Activated CD4-positive, alpha-beta T cell treated with anti-CD3 and anti-CD28 coated beads, Interleukin-2, amount 10 ng/mL, durations not matched to agents 24 days and 14 days (primary cell): ENCODE results near the gene NKX6-2. TPM values are rescaled to one million over a fixed set of nuclear protein-coding genes. Genes with fewer than 3 reads are reported as not detected.
"Not testable (repeated sequence)": the region's sequence is repeated elsewhere in the genome, so short reads cannot be mapped to it uniquely, and the experiment has no call there.

ENCODE experiments used
- DNase-seq: peaks from one replicate; pipeline ENCODE4 v3.0.0; 2022
- H3K27ac Mint-ChIP-seq: one replicate; pipeline ENCODE4 v1.8.0; 2022; ENCODE audit warnings: mild to moderate bottlenecking, mixed read lengths
- H3K27me3 Mint-ChIP-seq: one replicate; pipeline ENCODE4 v1.8.0; 2022; ENCODE audit warnings: mixed read lengths
- H3K36me3 Mint-ChIP-seq: one replicate; pipeline ENCODE4 v1.8.0; 2022; ENCODE audit warnings: low read depth, mild to moderate bottlenecking, mixed read lengths
- H3K4me1 Mint-ChIP-seq: one replicate; pipeline ENCODE4 v1.8.0; 2021; ENCODE audit warnings: mixed read lengths
- H3K4me3 Mint-ChIP-seq: one replicate; pipeline ENCODE4 v1.8.0; 2022; ENCODE audit warnings: mild to moderate bottlenecking, moderate library complexity, mixed read lengths
- H3K9me3 Mint-ChIP-seq: one replicate; pipeline ENCODE4 v1.8.0; 2021; ENCODE audit warnings: mixed read lengths
- intact Hi-C: fragments of 100-400 bp; cut with micrococcal nuclease; formaldehyde crosslinking; loops from one replicate; pipeline ENCODE4 v1.15.1; 2023
- total RNA-seq: library from RNA; stranded (reverse); gene quantifications from 2 replicates; pipeline ENCODE4 v1.2.3, GENCODE V29; 2022

Gene NKX6-2
- total RNA-seq, 1 donor from 2014 or later, result not detected

DNA sequence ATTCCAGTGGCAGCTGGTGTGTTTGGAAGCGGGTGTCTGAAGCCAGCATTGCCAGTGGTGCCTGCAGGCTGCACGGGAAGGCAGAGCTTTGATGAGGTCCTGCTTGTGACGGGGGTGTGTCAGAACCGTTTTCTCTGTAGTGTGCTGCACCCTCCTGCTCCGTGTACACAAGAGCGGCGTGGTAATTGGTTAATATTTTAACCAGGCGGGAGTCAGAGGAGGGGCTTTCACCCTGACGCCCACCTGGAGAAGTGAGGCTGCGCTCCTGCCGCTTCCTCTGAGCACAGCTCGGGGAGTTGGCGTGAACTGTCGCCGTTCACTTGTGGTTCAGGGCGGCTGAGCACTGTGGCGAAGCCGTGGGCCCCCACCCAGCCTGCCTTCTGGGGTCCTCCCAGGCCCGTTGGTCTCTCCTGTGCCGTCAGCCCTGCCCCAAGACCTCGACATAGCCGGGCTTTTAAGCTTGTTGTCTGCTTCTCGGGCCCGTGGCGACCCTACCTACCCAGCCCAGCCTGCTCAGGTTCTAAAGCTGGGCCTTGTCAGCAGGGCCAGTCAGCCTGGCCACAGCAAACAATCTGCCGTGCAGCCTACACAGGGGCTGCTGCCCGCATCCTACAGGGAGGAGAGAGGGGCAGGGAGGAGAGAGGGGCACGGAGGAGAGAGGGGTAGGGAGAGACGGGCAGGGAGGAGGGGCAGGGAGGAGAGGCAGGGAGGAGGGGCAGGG, 11.6 kb downstream of the NKX6-2 start:
- Mint-ChIP-seq H3K27ac (no peak overlapping the region), H3K4me3 (no peak overlapping the region)
- intact Hi-C loops, result no loop called here

DNA sequence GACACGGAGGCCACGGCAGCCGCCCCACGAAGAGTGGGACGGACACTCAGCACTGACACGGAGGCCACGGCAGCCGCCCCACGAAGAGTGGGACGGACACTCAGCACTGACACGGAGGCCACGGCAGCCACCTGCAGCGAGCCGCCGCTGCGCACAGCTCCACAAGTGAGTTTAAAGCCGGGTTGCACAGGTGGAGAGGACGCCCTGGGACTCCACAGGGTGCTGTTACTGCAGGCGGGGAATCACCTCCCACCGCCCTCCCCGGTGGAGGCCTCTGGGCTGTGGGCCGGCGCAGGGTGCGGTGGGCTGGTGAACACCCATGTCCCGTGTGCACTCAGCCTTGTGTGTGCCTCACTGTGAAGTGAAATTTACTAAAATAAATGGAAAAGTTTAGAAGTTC, 13.1 kb downstream of the NKX6-2 start:
- H3K9me3 Mint-ChIP-seq, H3K4me3 Mint-ChIP-seq, H3K27me3 Mint-ChIP-seq, DNase-seq, intact Hi-C loops, H3K4me1 Mint-ChIP-seq, H3K27ac Mint-ChIP-seq: not testable (repeated sequence)
- H3K36me3 Mint-ChIP-seq, result peaks cover 23% of the 10 kb centered on the region

More for the DNA sequence above, 11.6 kb downstream of the NKX6-2 start:
- H3K9me3 Mint-ChIP-seq, result no peaks in the 10 kb centered on the region
- H3K36me3 Mint-ChIP-seq, result peaks cover 12% of the 10 kb centered on the region
- H3K4me1 Mint-ChIP-seq, result no peaks in the 10 kb centered on the region
- H3K27me3 Mint-ChIP-seq, result no peaks in the 10 kb centered on the region
- no peak for DNase-seq

DNA sequence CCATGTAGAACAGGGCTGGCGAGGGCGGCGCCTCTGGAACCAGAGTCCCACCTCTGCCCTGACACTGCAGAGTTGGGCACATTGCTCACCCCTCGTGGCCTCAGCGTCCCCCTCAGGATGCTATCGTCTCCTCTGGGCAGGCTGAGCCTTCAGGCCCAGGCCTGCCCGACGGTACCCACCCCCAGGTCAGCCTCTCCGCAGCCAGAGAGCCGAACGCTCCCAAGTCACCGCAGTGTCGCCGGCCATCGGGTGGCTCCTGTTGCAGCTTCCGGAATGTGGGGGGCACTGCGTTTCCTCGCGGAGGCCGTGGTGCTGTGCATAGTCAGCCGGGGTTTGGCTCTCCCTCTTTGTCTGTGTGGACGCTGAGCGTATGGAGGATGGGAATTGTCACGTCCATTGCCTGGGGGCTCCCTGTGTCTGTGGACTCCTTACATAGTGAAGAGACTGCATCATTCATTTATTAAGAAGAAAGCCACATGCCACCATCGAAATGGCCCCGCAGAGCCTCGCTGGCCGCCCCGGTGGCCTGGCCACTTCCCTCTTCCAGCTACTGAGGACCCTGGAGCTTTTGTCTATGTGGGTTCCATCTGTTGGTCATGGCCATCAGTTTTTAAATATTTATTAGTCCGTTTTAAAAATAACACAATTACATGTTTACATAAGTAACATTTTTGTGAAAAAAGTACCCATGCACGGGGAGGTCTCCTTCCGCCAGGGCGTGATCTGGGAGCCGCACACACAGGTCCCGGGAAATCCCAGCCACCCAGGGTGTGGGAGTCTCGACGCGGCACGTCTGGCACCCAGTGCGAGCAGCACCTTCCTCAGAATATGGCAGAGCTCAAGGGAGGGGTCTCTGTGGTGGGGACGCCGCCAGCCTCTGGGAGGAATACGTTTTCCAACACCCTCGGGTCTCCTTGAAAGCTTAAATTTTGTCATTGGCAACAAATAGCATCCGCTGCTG, 15.6 kb downstream of the NKX6-2 start:
- DNase-seq, result no peak
- Mint-ChIP-seq H3K36me3 (peaks cover 31% of the 10 kb centered on the region), H3K4me1 (no peaks in the 10 kb centered on the region), H3K4me3 (no peak overlapping the region), H3K27me3 (no peaks in the 10 kb centered on the region), H3K27ac (no peak overlapping the region), H3K9me3 (no peaks in the 10 kb centered on the region)
- intact Hi-C loops, result no loop called here

- DNase-seq, result no peak
- no peak overlapping the region for H3K4me3 Mint-ChIP-seq
- no peaks in the 10 kb centered on the region for H3K27me3 Mint-ChIP-seq
- no peaks in the 10 kb centered on the region for H3K9me3 Mint-ChIP-seq
- peaks cover 32% of the 10 kb centered on the region for H3K36me3 Mint-ChIP-seq
- H3K4me1 Mint-ChIP-seq, result no peaks in the 10 kb centered on the region
- H3K27ac Mint-ChIP-seq, result no peak overlapping the region
- intact Hi-C loops, result no loop called here
These were observed 17.4 kb downstream of the NKX6-2 start for GRCh38 chr10:132768346-132769248.

DNA sequence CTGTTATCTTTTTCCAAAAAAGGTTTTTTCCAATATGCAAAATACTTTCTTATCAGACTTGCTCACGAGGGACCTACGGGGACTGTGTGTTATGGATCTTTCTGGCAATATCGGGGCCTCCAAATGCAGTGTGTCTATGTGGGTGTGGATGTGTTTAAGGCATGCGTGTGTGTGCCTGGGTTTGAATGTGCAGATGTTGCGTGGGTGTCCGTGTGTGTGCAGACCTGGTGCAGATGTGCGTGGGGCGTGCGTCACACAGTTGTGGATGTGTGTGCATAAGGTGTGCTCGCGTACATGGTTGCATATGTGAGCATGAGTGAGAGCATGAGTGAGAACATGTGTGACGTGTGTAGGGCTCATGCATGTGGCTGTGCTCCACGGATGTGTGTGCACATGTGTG, 19.7 kb downstream of the NKX6-2 start:
- H3K36me3 Mint-ChIP-seq, result peaks cover 31% of the 10 kb centered on the region
- H3K4me3 Mint-ChIP-seq, result no peak overlapping the region
- H3K4me1 Mint-ChIP-seq, result peaks cover 9% of the 10 kb centered on the region
- intact Hi-C loops, result no loop called here
- no peaks in the 10 kb centered on the region for H3K27me3 Mint-ChIP-seq
- H3K9me3 Mint-ChIP-seq, result no peaks in the 10 kb centered on the region
- no peak overlapping the region for H3K27ac Mint-ChIP-seq
- DNase-seq, result no peak

DNA sequence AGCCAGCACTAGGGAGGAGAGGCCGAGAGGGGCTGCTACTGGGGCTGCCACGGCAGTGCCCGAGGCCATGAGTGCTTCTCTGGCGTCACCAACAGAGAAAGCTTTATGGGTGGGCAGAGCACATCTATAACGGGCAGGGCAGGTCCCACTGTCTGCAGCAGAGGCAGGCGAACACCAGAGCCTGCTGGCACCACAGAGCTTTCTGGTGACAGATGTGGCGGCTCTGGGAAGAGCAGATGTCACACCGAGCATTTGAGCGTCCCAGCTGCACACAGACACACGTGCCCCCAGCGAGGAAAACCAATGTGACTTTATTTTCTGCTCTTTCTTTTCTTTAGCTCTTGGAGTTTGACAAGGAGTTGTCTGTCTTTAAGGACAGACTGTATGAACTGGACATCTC, 20.5 kb downstream of the NKX6-2 start:
- Mint-ChIP-seq H3K4me1 (peaks cover 9% of the 10 kb centered on the region), H3K27me3 (no peaks in the 10 kb centered on the region), H3K27ac (no peak overlapping the region), H3K36me3 (peaks cover 26% of the 10 kb centered on the region), H3K9me3 (no peaks in the 10 kb centered on the region), H3K4me3 (no peak overlapping the region)
- intact Hi-C loops, result no loop called here
- DNase-seq, result no peak

GRCh38 chr10:132764108-132764507, 21.8 kb downstream of the NKX6-2 start:
- Mint-ChIP-seq H3K9me3 (no peaks in the 10 kb centered on the region), H3K4me1 (peaks cover 9% of the 10 kb centered on the region), H3K27ac (no peak overlapping the region), H3K36me3 (peaks cover 21% of the 10 kb centered on the region), H3K4me3 (no peak overlapping the region), H3K27me3 (no peaks in the 10 kb centered on the region)
- intact Hi-C loops, result no loop called here
- DNase-seq, result no peak

GRCh38 chr10:132763545-132763944, 22.4 kb downstream of the NKX6-2 start:
- DNase-seq, result no peak
- Mint-ChIP-seq H3K4me3 (no peak overlapping the region), H3K36me3 (peaks cover 17% of the 10 kb centered on the region), H3K27me3 (no peaks in the 10 kb centered on the region), H3K4me1 (peaks cover 9% of the 10 kb centered on the region), H3K27ac (no peak overlapping the region), H3K9me3 (no peaks in the 10 kb centered on the region)
- intact Hi-C loops, result no loop called here

- H3K4me1 Mint-ChIP-seq, result peaks cover 9% of the 10 kb centered on the region
- no peak overlapping the region for H3K27ac Mint-ChIP-seq
- no peaks in the 10 kb centered on the region for H3K9me3 Mint-ChIP-seq
- intact Hi-C loops, result no loop called here
- peaks cover 9% of the 10 kb centered on the region for H3K36me3 Mint-ChIP-seq
- H3K4me3 Mint-ChIP-seq, result no peak overlapping the region
- H3K27me3 Mint-ChIP-seq, result no peaks in the 10 kb centered on the region
- no peak for DNase-seq
These were observed 23.7 kb downstream of the NKX6-2 start for GRCh38 chr10:132762267-132762666.

GRCh38 chr10:132761395-132762060, 24.4 kb downstream of the NKX6-2 start:
- H3K9me3 Mint-ChIP-seq, result no peaks in the 10 kb centered on the region
- H3K27ac Mint-ChIP-seq, result no peak overlapping the region
- intact Hi-C loops, result no loop called here
- H3K4me1 Mint-ChIP-seq, result peaks cover 9% of the 10 kb centered on the region
- peaks cover 8% of the 10 kb centered on the region for H3K36me3 Mint-ChIP-seq
- no peak for DNase-seq
- H3K27me3 Mint-ChIP-seq, result no peaks in the 10 kb centered on the region
- no peak overlapping the region for H3K4me3 Mint-ChIP-seq

DNA sequence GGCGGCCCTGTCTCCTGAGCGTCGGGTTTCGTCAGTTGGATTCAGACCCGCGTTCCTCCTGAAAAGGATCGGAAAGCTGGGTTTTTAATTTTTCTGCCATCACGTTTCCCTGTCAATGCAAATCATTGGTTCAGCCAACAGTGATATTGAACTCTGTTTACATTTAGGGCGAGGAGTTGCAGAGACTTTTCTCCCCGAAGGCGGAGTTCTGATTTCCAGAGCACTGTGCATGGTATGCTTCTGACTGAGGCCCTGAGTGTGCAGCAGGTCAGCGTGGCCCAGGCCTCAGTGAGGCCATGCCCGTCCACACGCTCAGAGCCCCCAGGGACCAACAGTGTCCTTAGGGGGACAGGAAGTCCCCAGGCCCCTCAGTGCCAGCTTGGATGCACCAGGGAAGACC, 27.1 kb downstream of the NKX6-2 start:
- Mint-ChIP-seq H3K27me3 (no peaks in the 10 kb centered on the region), H3K4me1 (peaks cover 9% of the 10 kb centered on the region), H3K36me3 (peaks cover 19% of the 10 kb centered on the region), H3K9me3 (peaks cover 5% of the 10 kb centered on the region), H3K27ac (no peak overlapping the region), H3K4me3 (no peak overlapping the region)
- intact Hi-C loops, result no loop called here
- no peak for DNase-seq

DNA sequence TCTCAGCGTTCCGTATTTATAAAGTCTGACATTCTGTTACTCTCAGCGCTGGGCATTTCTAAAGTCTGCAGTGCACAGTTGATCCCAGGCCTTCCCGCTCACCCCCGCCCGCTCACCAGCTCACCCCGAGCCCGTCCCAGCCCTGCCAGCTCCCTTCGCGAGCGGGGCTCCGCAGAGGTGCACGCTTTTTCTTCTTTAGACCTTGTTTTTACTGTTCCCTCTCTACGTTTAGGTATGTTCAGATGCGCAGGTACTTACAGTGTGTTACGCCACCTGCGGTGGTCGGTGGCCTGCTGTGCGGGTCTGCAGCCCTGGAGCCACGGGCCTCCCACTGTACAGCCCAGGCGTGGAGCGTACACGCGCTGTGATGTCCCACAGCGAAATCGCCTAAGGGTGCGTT, 28.8 kb downstream of the NKX6-2 start:
- Mint-ChIP-seq H3K4me1 (peaks cover 4% of the 10 kb centered on the region), H3K4me3 (no peak overlapping the region), H3K27me3 (no peaks in the 10 kb centered on the region), H3K36me3 (peaks cover 22% of the 10 kb centered on the region), H3K27ac (no peak overlapping the region), H3K9me3 (peaks cover 5% of the 10 kb centered on the region)
- intact Hi-C loops, result no loop called here
- no peak for DNase-seq

- peaks cover 24% of the 10 kb centered on the region for H3K36me3 Mint-ChIP-seq
- H3K27ac Mint-ChIP-seq, result no peak overlapping the region
These were observed 29.4 kb downstream of the NKX6-2 start for GRCh38 chr10:132756591-132756990.

More at GRCh38 chr10:132756591-132756990, 29.4 kb downstream of the NKX6-2 start:
- Mint-ChIP-seq H3K4me3 (no peak overlapping the region), H3K27me3 (no peaks in the 10 kb centered on the region), H3K4me1 (no peaks in the 10 kb centered on the region), H3K9me3 (peaks cover 5% of the 10 kb centered on the region)
- DNase-seq, result no peak
- intact Hi-C loops, result no loop called here
